A549 treated with dexamethasone at 1 μM for 4 hours (cell line): ENCODE data around the gene GLIPR2. TPM values are rescaled to one million over a fixed set of nuclear protein-coding genes. Genes with fewer than 3 reads are reported as not detected.

Experiments used
- total RNA-seq: library from RNA; stranded (reverse); fragments of 200-300 nt; extraction: Qiagen RNA extraction; gene quantifications from 5 replicates; pipeline ENCODE4 v1.2.3, GENCODE V29; 2022

The GLIPR2 gene
- total RNA-seq: 7.5 to 9.9 TPM (median 8.9 TPM) in 5 replicates

GRCh38 chr9:36136272-36136893, at the start of gene GLIPR2:
Gene GLIPR2, plus strand, starts transcription at chr9:36136733. Its CDS starts 46 bp downstream, at chr9:36136779.

GRCh38 chr9:36169166-36169565, 32.6 kb downstream of the GLIPR2 start, which contains the start of gene CCIN:
Gene CCIN, plus strand, starts transcription at chr9:36169388. Its CDS starts 115 bp downstream, at chr9:36169503.

GRCh38 chr9:36190388-36191289, 54.1 kb downstream of the GLIPR2 start, which contains the start of gene CLTA:
Gene CLTA, plus strand, starts transcription at chr9:36190921. Its CDS starts 136 bp downstream, at chr9:36191057.

Other genes starting within 250 kb of the GLIPR2 start
- gene HRCT1, start 230.5 kb upstream of the GLIPR2 start, total RNA-seq: 0.14 to 0.40 TPM (median 0.18 TPM) in 5 replicates
- 0.10 to 0.20 TPM (median 0.15 TPM) in 4 of 5 replicates, not detected in the other for gene SPAAR, start 227.2 kb upstream of the GLIPR2 start, total RNA-seq
- not detected in 5 replicates for gene OR2S2, start 178.6 kb upstream of the GLIPR2 start, total RNA-seq
- 5.0 to 6.0 TPM (median 5.7 TPM) in 5 replicates for gene RECK, start 99.8 kb upstream of the GLIPR2 start, total RNA-seq
- gene CCIN, start 32.7 kb downstream of the GLIPR2 start, total RNA-seq: 0.09 TPM in 1 of 5 replicates, not detected in the others
- 314 to 396 TPM (median 339 TPM) in 5 replicates for gene CLTA, start 54.2 kb downstream of the GLIPR2 start, total RNA-seq
- 13.6 to 18.6 TPM (median 16.6 TPM) in 5 replicates for gene GNE, start 121.7 kb downstream of the GLIPR2 start, total RNA-seq